ELF-1 (cell line): ENCODE results near the gene SPDYE2B.
"Not testable (repeated sequence)": the region's sequence is repeated elsewhere in the genome, so short reads cannot be mapped to it uniquely, and the experiment has no call there.

Experiments
- DNase-seq: peaks from one replicate; pipeline ENCODE4 v3.0.0-alpha.2; 2016; ENCODE audit warnings: low read depth, low spot score

SPDYE2B gene

DNA sequence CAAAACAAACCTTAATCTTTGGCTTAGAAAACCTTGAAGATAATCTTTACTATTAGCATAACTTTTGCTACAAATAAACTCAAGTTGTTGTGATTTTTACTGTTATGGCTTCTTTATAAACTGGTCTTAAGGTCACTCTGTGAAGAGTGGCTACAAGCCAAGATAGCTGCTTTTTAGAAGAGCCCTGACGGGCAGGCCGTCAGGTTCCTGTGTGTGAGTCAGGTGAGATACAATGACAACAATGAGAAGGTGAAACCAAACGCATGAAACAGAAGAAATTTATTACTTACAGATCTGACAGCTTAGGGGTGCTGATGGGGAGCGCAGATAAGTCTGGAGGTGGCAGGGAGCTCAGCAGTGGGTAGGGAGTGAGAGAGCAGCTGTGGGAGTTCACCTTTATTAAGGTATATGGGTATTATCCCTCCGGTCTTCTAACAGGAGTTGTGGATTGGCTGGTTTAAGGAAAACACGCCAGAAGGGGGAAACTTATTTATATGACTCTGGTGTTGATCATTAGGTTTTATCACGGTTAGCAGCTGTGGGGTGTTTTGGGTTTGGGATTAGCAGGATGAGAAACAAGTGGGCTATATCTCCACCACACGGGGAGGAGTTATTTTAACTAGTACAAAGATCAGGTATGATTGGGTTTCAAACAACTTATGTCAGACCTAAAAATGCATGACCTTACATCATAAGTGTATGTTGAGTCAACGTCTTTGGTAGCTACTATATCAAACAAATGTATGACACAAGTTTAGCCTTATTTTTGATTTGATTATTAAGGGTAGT lies 49.0 kb downstream of the SPDYE2B start:
- not testable (repeated sequence) for DNase-seq
